Measurements from ENCODE around the gene PCDHGA4. TPM values are rescaled to one million over a fixed set of nuclear protein-coding genes. Genes with fewer than 3 reads are reported as not detected.

The PCDHGA4 gene
- total RNA-seq, 1 experiment from 2014 or later = 2.6 TPM

GRCh38 chr5:141384471-141385267, 29.8 kb downstream of the PCDHGA4 start:
- Histone ChIP-seq H3K23me2 (ENCODE audit: insufficient read length, low read depth, low read length, poor library complexity, severe bottlenecking) (no peaks in the 10 kb centered on the region), H4K91ac (ENCODE audit: insufficient read length, low read depth, low read length) (no peak overlapping the region), H3K4ac (ENCODE audit: low read depth, low read length) (no peak overlapping the region), H4K20me1 (ENCODE audit: control insufficient read depth, insufficient read depth, insufficient read length) (no peaks in the 10 kb centered on the region), H3K4me2 (ENCODE audit: insufficient read depth, insufficient read length, low read length) (no peak overlapping the region), H2BK15ac (ENCODE audit: low read depth, low read length) (no peak overlapping the region), H2AFZ (ENCODE audit: low read length) (no peak overlapping the region), H3K56ac (ENCODE audit: insufficient read length, low read depth, low read length) (no peak overlapping the region), H3T11ph (ENCODE audit: low read length) (no peak overlapping the region), H2BK120ac (ENCODE audit: low read depth, low read length, poor library complexity, severe bottlenecking) (no peak overlapping the region), H3K4me1 (ENCODE audit: insufficient read depth, low read length) (0 out of 2 replicates have a peak, but pooled peaks cover 2% of the 10 kb centered on the region), H3K79me2 (ENCODE audit: insufficient read depth, low read length) (no peaks in the 10 kb centered on the region), H4K8ac (replicated peaks; ENCODE audit: insufficient read length, low read depth, low read length) (no peak overlapping the region), H3K18ac (ENCODE audit: insufficient read length, low read depth, low read length) (no peak overlapping the region), H2AK5ac (ENCODE audit: insufficient read length, low read length) (no peak overlapping the region), H3K14ac (ENCODE audit: insufficient read depth, low read length) (no peak overlapping the region), H4K5ac (ENCODE audit: insufficient read length, low read depth, low read length) (no peak overlapping the region), H3K27me3 (ENCODE audit: insufficient read depth, low read length) (no peaks in the 10 kb centered on the region), H2BK20ac (ENCODE audit: low read depth, low read length, poor library complexity, severe bottlenecking) (no peak overlapping the region), H3K9ac (ENCODE audit: extremely low read depth, insufficient read length, low read length) (no peak overlapping the region), H3K23ac (ENCODE audit: insufficient read length, low read depth, low read length) (no peak overlapping the region), H2BK12ac (ENCODE audit: insufficient read length, low read depth, low read length) (no peak overlapping the region), H2BK5ac (ENCODE audit: insufficient read length, low read length) (no peak overlapping the region), H3K79me1 (ENCODE audit: insufficient read depth, low read depth, low read length, poor library complexity, severe bottlenecking) (no peaks in the 10 kb centered on the region), H3K9me3 (ENCODE audit: control insufficient read depth, low read depth, low read length) (peaks cover 38% of the 10 kb centered on the region), H3K27ac (ENCODE audit: insufficient read length, low read depth, low read length) (no peak overlapping the region)
- WGBS (ENCODE audit: extremely low coverage, insufficient read length, low lambda C conversion rate) = no CpG with 5 or more reads among the region's 43 CpGs
- no peak overlapping the region for H3K4me3 Mint-ChIP-seq
- TF ChIP-seq CTCF (conservative IDR thresholded peaks at IDR 0.05) = no peak
- peaks cover 71 to 76% of the 10 kb centered on the region in 2 experiments for H3K9me3 Mint-ChIP-seq
- H3K4me1 Mint-ChIP-seq = no peaks in the 10 kb centered on the region
- H3K36me3 Mint-ChIP-seq (ENCODE audit: insufficient read depth in 1 of 3, low read depth in 3 of 3) = peaks cover 16 to 51% (median 34%) of the 10 kb centered on the region in 3 experiments
- no peak for DNase-seq
- no peak overlapping the region for H3K27ac Mint-ChIP-seq
- H3K27me3 Mint-ChIP-seq (ENCODE audit: low read depth) = peaks cover 12% of the 10 kb centered on the region; the same call in 1 of the 2 replicates

Measured in H9 (cell line).